Astrocyte of the hippocampus (primary cell): Measurements from ENCODE around the gene DKK3.

Experiments
- DNase-seq: peaks from one replicate; pipeline ENCODE4 v3.0.0; 2011; ENCODE audit warnings: low read depth, low spot score

DKK3 gene

GRCh38 chr11:12005476-12005875 is 3.0 kb downstream of the DKK3 start:
- peak; percentile 46 for DNase-seq

GRCh38 chr11:12005061-12005460 is 3.4 kb downstream of the DKK3 start:
- no peak for DNase-seq

GRCh38 chr11:12003815-12004214 is 4.6 kb downstream of the DKK3 start:
- DNase-seq: no peak

- no peak for DNase-seq
Observed at GRCh38 chr11:12003336-12003735, 5.1 kb downstream of the DKK3 start.

- DNase-seq: no peak
Observed at GRCh38 chr11:12001186-12001585, 7.2 kb downstream of the DKK3 start.

GRCh38 chr11:11998091-11998781 is 10.2 kb downstream of the DKK3 start:
- peak; percentile 93 for DNase-seq

- no peak for DNase-seq
Observed at GRCh38 chr11:11997049-11997322, 11.4 kb downstream of the DKK3 start.

- DNase-seq: no peak
Observed at GRCh38 chr11:11996321-11997048, 11.9 kb downstream of the DKK3 start.

- no peak for DNase-seq
Observed at GRCh38 chr11:11995601-11996000, 12.8 kb downstream of the DKK3 start.

GRCh38 chr11:11993839-11994238 is 14.6 kb downstream of the DKK3 start:
- DNase-seq: peak; percentile 90

- DNase-seq: peak; percentile 79
Observed at GRCh38 chr11:11992257-11993212, 15.9 kb downstream of the DKK3 start.

GRCh38 chr11:11989774-11990744 is 18.4 kb downstream of the DKK3 start:
- no peak for DNase-seq

- no peak for DNase-seq
Observed at GRCh38 chr11:11988681-11989261, 19.7 kb downstream of the DKK3 start.

- no peak for DNase-seq
Observed at GRCh38 chr11:11988099-11988651, 20.3 kb downstream of the DKK3 start.

- DNase-seq: peak; percentile 61
Observed at GRCh38 chr11:11987503-11988022, 20.9 kb downstream of the DKK3 start.

GRCh38 chr11:11985954-11986949 is 22.2 kb downstream of the DKK3 start:
- DNase-seq: no peak

GRCh38 chr11:11985016-11985715 is 23.3 kb downstream of the DKK3 start:
- DNase-seq: peak; percentile 63

GRCh38 chr11:11984563-11984962 is 23.9 kb downstream of the DKK3 start:
- no peak for DNase-seq
